IMR-90 (cell line): Measurements from ENCODE around the gene GADD45A. TPM values are rescaled to one million over a fixed set of nuclear protein-coding genes. Genes with fewer than 3 reads are reported as not detected.
A peak's percentile ranks its signal among the peaks of the same experiment; 100 is the strongest.

Source experiments
- ATAC-seq: fragments of 200-7000 bp; cut with Tn5 transposase; 2 replicates; pipeline ENCODE4 v1.9.1; 2020; ENCODE audit warnings: low read depth, mild to moderate bottlenecking, moderate library complexity
- BruUV-seq: library from RNA; stranded (reverse); fragments of 400-500 nt; replicated peaks from 2 replicates; lab custom pipeline; 2021; lab: Mats Ljungman, UMichigan
- CTCF ChIA-PET: fragments of 300-600 bp; formaldehyde crosslinking; extraction: SDS; loops from one replicate; lab custom pipeline; 2021; ENCODE audit warnings: antibody characterized with exemption; lab: Yijun Ruan, JAX
- POLR2A ChIA-PET: fragments of 300-600 bp; sonication (Branson Sonifier 250); formaldehyde crosslinking; loops from one replicate; lab custom pipeline; 2022; ENCODE audit warnings: antibody characterized with exemption; ENCODE audit not compliant: unreplicated experiment; lab: Charles Lee
- DNase-seq: peaks from one replicate; pipeline ENCODE4 v3.0.0; 2013
- H2AFZ ChIP-seq: replicated peaks from 2 replicates; pipeline ENCODE3; 2013; ENCODE audit warnings: low read length, mild to moderate bottlenecking; ENCODE audit not compliant: poor library complexity
- H2AK5ac ChIP-seq: 2 replicates; pipeline ENCODE4 v1.6.1; 2013; ENCODE audit warnings: low read depth, low read length, inconsistent platforms
- H2AK9ac ChIP-seq: replicated peaks from 2 replicates; pipeline ENCODE3; 2013; ENCODE audit warnings: mild to moderate bottlenecking, low read depth, low read length, moderate library complexity; ENCODE audit not compliant: poor library complexity
- H2BK120ac ChIP-seq: 2 replicates; pipeline ENCODE4 v1.6.1; 2013; ENCODE audit warnings: low read depth, low read length, inconsistent platforms
- H2BK15ac ChIP-seq: 3 replicates; pipeline ENCODE4 v1.6.1; 2013; ENCODE audit warnings: low read depth, low read length, inconsistent platforms
- H2BK20ac ChIP-seq: 2 replicates; pipeline ENCODE4 v1.6.1; 2013; ENCODE audit warnings: low read depth, mild to moderate bottlenecking, inconsistent platforms, low read length, moderate library complexity
- H2BK5ac ChIP-seq: 2 replicates; pipeline ENCODE4 v1.6.1; 2013; ENCODE audit warnings: mild to moderate bottlenecking, low read depth, low read length, inconsistent platforms; ENCODE audit not compliant: poor library complexity, severe bottlenecking
- H3K14ac ChIP-seq: replicated peaks from 2 replicates; pipeline ENCODE4 v1.6.1; 2013; ENCODE audit warnings: low read depth, low read length, inconsistent platforms
- H3K18ac ChIP-seq: 2 replicates; pipeline ENCODE4 v1.6.1; 2013; ENCODE audit warnings: low read depth, low read length, control low read depth
- H3K23ac ChIP-seq: 2 replicates; pipeline ENCODE4 v1.6.1; 2013; ENCODE audit warnings: low read depth, low read length, inconsistent platforms
- H3K27ac ChIP-seq: 2 replicates; pipeline ENCODE4 v1.5.1; 2013; ENCODE audit warnings: mild to moderate bottlenecking, control low read depth, low read length; ENCODE audit not compliant: insufficient read depth
- H3K27me3 ChIP-seq: 2 replicates; pipeline ENCODE4 v1.6.1; 2013; ENCODE audit warnings: low read length; ENCODE audit not compliant: control insufficient read depth, insufficient read depth
- H3K36me3 ChIP-seq: 2 replicates; pipeline ENCODE4 v1.6.1; 2013; ENCODE audit warnings: low read length, mixed read lengths; ENCODE audit not compliant: control insufficient read depth, insufficient read depth
- H3K4ac ChIP-seq: 2 replicates; pipeline ENCODE4 v1.6.1; 2013; ENCODE audit warnings: low read depth, low read length, inconsistent platforms
- H3K4me1 ChIP-seq: 2 replicates; pipeline ENCODE4 v1.6.1; 2013; ENCODE audit warnings: low read length, mixed read lengths; ENCODE audit not compliant: control insufficient read depth, insufficient read depth
- H3K4me2 ChIP-seq: 2 replicates; pipeline ENCODE4 v1.6.1; 2013; ENCODE audit warnings: low read depth, mild to moderate bottlenecking, control low read depth, low read length, moderate library complexity
- H3K4me3 ChIP-seq: 2 replicates; pipeline ENCODE4 v1.5.1; 2013; ENCODE audit warnings: low read depth, mild to moderate bottlenecking, control low read depth, low read length, moderate library complexity; ENCODE audit not compliant: insufficient read depth
- H3K56ac ChIP-seq: 2 replicates; pipeline ENCODE4 v1.6.1; 2013; ENCODE audit warnings: low read length, inconsistent platforms; ENCODE audit not compliant: insufficient read depth; ENCODE audit errors: extremely low read depth
- H3K79me1 ChIP-seq, 2 experiments: 2 replicates each; pipeline ENCODE4 v1.6.1; 2013; ENCODE audit warnings: low read length in 2 of 2, inconsistent platforms in 1 of 2, low read depth in 1 of 2
- H3K9ac ChIP-seq: 2 replicates; pipeline ENCODE4 v1.6.1; 2013; ENCODE audit warnings: low read depth, low read length, control low read depth
- H3K9me1 ChIP-seq: 2 replicates; pipeline ENCODE4 v1.6.1; 2013; ENCODE audit warnings: low read length, inconsistent platforms; ENCODE audit not compliant: insufficient read depth
- H3K9me3 ChIP-seq: 2 replicates; pipeline ENCODE4 v1.6.1; 2013; ENCODE audit warnings: low read length; ENCODE audit not compliant: control insufficient read depth, insufficient read depth
- H4K20me1 ChIP-seq: 2 replicates; pipeline ENCODE4 v1.6.1; 2013; ENCODE audit warnings: low read length, inconsistent platforms; ENCODE audit not compliant: insufficient read depth
- H4K5ac ChIP-seq: 2 replicates; pipeline ENCODE4 v1.6.1; 2013; ENCODE audit warnings: mild to moderate bottlenecking, low read depth, low read length, control low read depth
- H4K8ac ChIP-seq, 2 experiments: 2 replicates each; pipeline ENCODE4 v1.6.1; 2013; ENCODE audit warnings: low read depth in 2 of 2, low read length in 2 of 2, control low read depth in 1 of 2, inconsistent platforms in 1 of 2
- H4K91ac ChIP-seq: 2 replicates; pipeline ENCODE4 v1.6.1; 2013; ENCODE audit warnings: low read depth, low read length, inconsistent platforms; ENCODE audit not compliant: insufficient read depth
- BHLHE40 ChIP-seq: fragments of 150-350 bp; IDR thresholded peaks from 2 replicates; pipeline ENCODE4 v1.6.1; 2016; ENCODE audit warnings: mild to moderate bottlenecking, low read depth, low read length
- CEBPB ChIP-seq: IDR thresholded peaks from 2 replicates; pipeline ENCODE4 v1.6.1; 2012; ENCODE audit warnings: low read depth, low read length, improper control_type of control experiment
- CHD1 ChIP-seq: IDR thresholded peaks from 2 replicates; pipeline ENCODE4 v1.6.1; 2012; ENCODE audit warnings: low read depth, low read length, improper control_type of control experiment
- CTCF ChIP-seq: conservative IDR thresholded peaks from 2 replicates; pipeline ENCODE4 v1.5.1; 2012; ENCODE audit warnings: mild to moderate bottlenecking, low read depth, low read length, improper control_type of control experiment
- ELK1 ChIP-seq: fragments of 150-350 bp; IDR thresholded peaks from 2 replicates; pipeline ENCODE4 v1.6.1; 2016; ENCODE audit warnings: low read depth, mild to moderate bottlenecking, low read length, moderate library complexity, borderline replicate concordance
- FOS ChIP-seq: fragments of 150-350 bp; IDR thresholded peaks from 2 replicates; pipeline ENCODE4 v1.6.1; 2016; ENCODE audit warnings: low read depth, low read length
- MAFK ChIP-seq: IDR thresholded peaks from 2 replicates; pipeline ENCODE4 v1.6.1; 2012; ENCODE audit warnings: low read depth, low read length, improper control_type of control experiment
- MAZ ChIP-seq: IDR thresholded peaks from 2 replicates; pipeline ENCODE4 v1.6.1; 2012; ENCODE audit warnings: low read depth, mild to moderate bottlenecking, low read length, improper control_type of control experiment, moderate library complexity, borderline replicate concordance
- MXI1 ChIP-seq: IDR thresholded peaks from 2 replicates; pipeline ENCODE4 v1.6.1; 2012; ENCODE audit warnings: low read depth, mild to moderate bottlenecking, low read length, moderate library complexity, borderline replicate concordance
- NFE2L2 ChIP-seq: fragments of 150-350 bp; IDR thresholded peaks from 2 replicates; pipeline ENCODE4 v1.6.1; 2016; ENCODE audit warnings: low read depth, mild to moderate bottlenecking, low read length
- POLR2A ChIP-seq: IDR thresholded peaks from 2 replicates; pipeline ENCODE4 v1.6.1; 2012; ENCODE audit warnings: mild to moderate bottlenecking, low read depth, low read length
- RAD21 ChIP-seq: IDR thresholded peaks from 2 replicates; pipeline ENCODE4 v1.6.1; 2012; ENCODE audit warnings: low read length, improper control_type of control experiment
- RCOR1 ChIP-seq: IDR thresholded peaks from 2 replicates; pipeline ENCODE4 v1.6.1; 2012; ENCODE audit warnings: mild to moderate bottlenecking, low read length, improper control_type of control experiment; ENCODE audit not compliant: insufficient replicate concordance
- RFX5 ChIP-seq: IDR thresholded peaks from 2 replicates; pipeline ENCODE4 v1.8.0; 2012; ENCODE audit warnings: low read depth, mild to moderate bottlenecking, low read length, moderate library complexity
- SMC3 ChIP-seq: fragments of 150-350 bp; IDR thresholded peaks from 2 replicates; pipeline ENCODE4 v1.6.1; 2016; ENCODE audit warnings: low read depth, mild to moderate bottlenecking, antibody characterized with exemption, low read length, moderate library complexity
- USF2 ChIP-seq: fragments of 150-350 bp; IDR thresholded peaks from 2 replicates; pipeline ENCODE4 v1.6.1; 2017; ENCODE audit warnings: mild to moderate bottlenecking, antibody characterized with exemption, low read length, low read depth
- WGBS, 2 experiments: methylation state at CpG; one replicate each; pipeline versions ENCODE4 v1.1.5 to v1.1.7; 2013; ENCODE audit warnings: missing lambda C conversion rate in 2 of 2; ENCODE audit not compliant: insufficient read length in 1 of 2; ENCODE audit errors: extremely low coverage in 2 of 2; 5-methylcytosine and 5-hydroxymethylcytosine counted together
- dilution Hi-C: fragments of 300-500 bp; cut with HindIII; formaldehyde crosslinking; loops from one replicate; pipeline ENCODE4 v1.14.3; 2018; ENCODE audit warnings: low sequenced_read_pairs; ENCODE audit not compliant: unreplicated experiment
- in situ Hi-C: fragments of 300-500 bp; cut with MboI; formaldehyde crosslinking; loops from 3 replicates; pipeline ENCODE4 v1.14.3; 2019; ENCODE audit warnings: low sequenced_read_pairs, inconsistent platforms, mixed read lengths
- intact Hi-C: fragments of 100-400 bp; cut with micrococcal nuclease; formaldehyde crosslinking; loops from 2 replicates; pipeline ENCODE4 v1.10.0; 2022
- polyA plus RNA-seq, 3 experiments: library from polyadenylated mRNA; depleted of rRNA; stranded (reverse); fragments of >200 nt; gene quantifications; 2 replicates each; pipeline ENCODE4 v1.2.3, GENCODE V29; 2012; ENCODE audit warnings: low replicate concordance in 1 of 3
- total RNA-seq: library from RNA; depleted of rRNA; stranded (reverse); fragments of >200 nt; gene quantifications from 2 replicates; pipeline ENCODE4 v1.2.3, GENCODE V29; 2012

Gene GADD45A
- total and polyA plus RNA-seq, 2 of the 4 experiments (the other 2 are of a cell fraction) = 10.9 to 114 TPM

- no CpG with 5 or more reads among the region's 3 CpGs for WGBS, 2 experiments
- Histone ChIP-seq H2BK120ac (no peak overlapping the region; the same call in 1 of the 2 replicates), H3K18ac (no peak overlapping the region), H3K36me3 (peaks cover 3% of the 10 kb centered on the region; the same call in 1 of the 2 replicates), H4K20me1 (peaks cover 6% of the 10 kb centered on the region), H4K91ac (0 out of 2 replicates have a peak overlapping the region, but pooled peaks have one; percentile 26), H2AK5ac (peak overlapping the region; percentile 43; the same call in 1 of the 2 replicates), H3K56ac (no peak overlapping the region), H3K9me1 (peaks cover 41% of the 10 kb centered on the region), H3K79me1 (peaks cover 48 to 83% of the 10 kb centered on the region in 2 experiments), H4K5ac (no peak overlapping the region), H3K4me2 (no peak overlapping the region), H2BK15ac (no peak overlapping the region; the same call in 2 of the 3 replicates), H2BK20ac (peak overlapping the region; percentile 24; the same call in 1 of the 2 replicates), H3K23ac (no peak overlapping the region; the same call in 1 of the 2 replicates), H3K9me3 (no peaks in the 10 kb centered on the region), H3K4ac (peak overlapping the region; percentile 54; the same call in 1 of the 2 replicates), H3K27ac (no peak overlapping the region), H3K4me1 (peaks cover 16% of the 10 kb centered on the region), H3K4me3 (no peak overlapping the region), H2BK5ac (no peak overlapping the region), H2AK9ac (no peak overlapping the region), H4K8ac (peak overlapping the region in 1 of 2 experiments; percentile 49; a peak in 1 of 4 replicates), H2AFZ (no peak overlapping the region), H3K27me3 (no peaks in the 10 kb centered on the region), H3K14ac (no peak overlapping the region), H3K9ac (no peak overlapping the region)
- ChIA-PET POLR2A (no interaction called here), CTCF (no interaction called here)
- dilution Hi-C loops (no loop called here), in situ Hi-C loops (no loop called here), intact Hi-C loops (no loop called here)
- no peak for DNase-seq
- no peak for TF ChIP-seq USF2
- TF ChIP-seq FOS = no peak
- TF ChIP-seq ELK1 = no peak
- TF ChIP-seq CTCF = no peak
- TF ChIP-seq MAFK = no peak
- no peak for TF ChIP-seq MXI1
- no peak for TF ChIP-seq SMC3
- no peak for TF ChIP-seq POLR2A
- TF ChIP-seq MAZ = no peak
- no peak for TF ChIP-seq RCOR1
- no peak for TF ChIP-seq CHD1
- no peak for TF ChIP-seq BHLHE40
- TF ChIP-seq NFE2L2 = no peak
- no peak for TF ChIP-seq CEBPB
- TF ChIP-seq RAD21 = no peak
- no peak for TF ChIP-seq RFX5
- ATAC-seq = no peak
- no TSS peak for BruUV-seq
These were observed 50.2 kb downstream of the GADD45A start for GRCh38 chr1:67735206-67735605.
